SK-N-SH treated with all-trans-retinoic acid at 6 μM for 48 hours (cell line): Measurements from ENCODE around the gene LRBA.

Experiments used
- ARNTL ChIP-seq: fragments of 450-650 bp; formaldehyde crosslinking; IDR thresholded peaks from 2 replicates; pipeline ENCODE4 v1.5.0; 2020; ENCODE audit warnings: low read depth, mild to moderate bottlenecking, moderate library complexity, borderline replicate concordance
- BACH2 ChIP-seq: fragments of 250-450 bp; sonication (Bioruptor Pico); IDR thresholded peaks from 2 replicates; pipeline ENCODE4 v1.9.0; 2021; ENCODE audit warnings: mild to moderate bottlenecking, borderline replicate concordance
- CREB5 ChIP-seq: fragments of 250-450 bp; sonication (Bioruptor Pico); IDR thresholded peaks from 2 replicates; pipeline ENCODE4 v1.5.1; 2020; ENCODE audit warnings: low read depth, mild to moderate bottlenecking, moderate library complexity
- ISL1 ChIP-seq: fragments of 250-450 bp; sonication (Bioruptor Pico); IDR thresholded peaks from 2 replicates; pipeline ENCODE4 v2.1.2; 2022; ENCODE audit warnings: mild to moderate bottlenecking, moderate library complexity
- PATZ1 ChIP-seq: fragments of 250-450 bp; sonication (Bioruptor Pico); IDR thresholded peaks from 2 replicates; pipeline ENCODE4 v1.8.0; 2020; ENCODE audit warnings: mild to moderate bottlenecking, moderate library complexity, borderline replicate concordance
- PPARA ChIP-seq: fragments of 250-450 bp; sonication (Bioruptor Pico); IDR thresholded peaks from 2 replicates; pipeline ENCODE4 v1.5.0; 2020; ENCODE audit warnings: mild to moderate bottlenecking, borderline replicate concordance
- SNAI2 ChIP-seq: fragments of 250-450 bp; sonication (Bioruptor Pico); IDR thresholded peaks from 2 replicates; pipeline ENCODE4 v1.5.0; 2020; ENCODE audit warnings: mild to moderate bottlenecking, moderate library complexity
- TSHZ2 ChIP-seq: fragments of 250-450 bp; sonication (Bioruptor Pico); IDR thresholded peaks from 2 replicates; pipeline ENCODE4 v1.5.0; 2020; ENCODE audit warnings: mild to moderate bottlenecking, moderate library complexity
- ZFP3 ChIP-seq: fragments of 250-450 bp; sonication (Bioruptor Pico); IDR thresholded peaks from 2 replicates; pipeline ENCODE4 v1.5.0; 2020; ENCODE audit warnings: mild to moderate bottlenecking, moderate library complexity

- no peak for TF ChIP-seq PPARA (CRISPR knock-in tag)
- no peak for TF ChIP-seq ARNTL
- TF ChIP-seq CREB5 = no peak
- no peak for TF ChIP-seq SNAI2
- no peak for TF ChIP-seq BACH2 (CRISPR knock-in tag)
- TF ChIP-seq PATZ1 (CRISPR knock-in tag) = no peak
- TF ChIP-seq TSHZ2 (CRISPR knock-in tag) = no peak
- no peak for TF ChIP-seq ISL1
- no peak for TF ChIP-seq ZFP3
Observed at GRCh38 chr4:150477869-150478268, 537.2 kb downstream of the LRBA start.
